Femur (tissue), 1 donor: ENCODE results near the gene NDUFAF3.

ENCODE experiments used
- DNase-seq: peaks from one replicate; pipeline ENCODE4 v3.0.0-alpha.2; 2017

NDUFAF3 gene

GRCh38 chr3:49019941-49020329 lies 2.0 kb upstream of the NDUFAF3 start:
- DNase-seq = no peak

GRCh38 chr3:49020330-49021212 lies 1.4 kb upstream of the NDUFAF3 start:
- peak; percentile 65 for DNase-seq

DNA sequence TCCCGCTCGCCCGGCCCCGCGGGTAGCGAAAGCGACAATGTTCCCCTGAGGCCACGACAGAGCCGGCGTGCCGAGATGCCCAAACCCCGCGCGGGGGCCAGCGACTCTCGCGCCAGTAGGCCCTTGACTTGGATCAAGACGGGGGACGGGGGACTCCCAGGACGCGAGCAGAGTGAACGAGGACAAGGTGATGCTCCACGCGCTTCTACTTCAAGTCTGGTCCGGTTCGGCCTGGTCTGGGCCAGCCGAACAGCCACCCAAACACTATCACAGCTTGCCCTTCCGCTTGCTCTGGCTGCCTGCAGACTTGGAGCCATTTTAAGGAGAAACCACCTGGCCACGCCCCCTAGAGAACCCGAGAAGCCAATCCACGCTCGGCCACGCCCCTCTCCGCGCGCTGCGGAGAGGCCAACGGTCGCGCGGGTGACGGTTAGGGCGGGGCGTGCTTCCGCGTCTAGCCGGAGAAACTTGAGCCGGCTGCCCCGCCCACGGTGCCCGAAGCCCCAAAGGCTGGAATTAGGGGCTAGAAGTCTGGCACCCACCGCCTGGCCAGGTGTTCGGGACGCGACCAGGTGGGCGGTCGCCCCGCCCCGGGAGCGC lies 608 bp upstream of the NDUFAF3 start:
- DNase-seq = peak; percentile 99

- DNase-seq = peak; percentile 41
Observed at GRCh38 chr3:49022688-49023171, 809 bp downstream of the NDUFAF3 start.

- no peak for DNase-seq
Observed at GRCh38 chr3:49023775-49024174, 1.9 kb downstream of the NDUFAF3 start.

- peak; percentile 18 for DNase-seq
Observed at GRCh38 chr3:49024449-49024848, 2.5 kb downstream of the NDUFAF3 start.

GRCh38 chr3:49025005-49025792 lies 3.3 kb downstream of the NDUFAF3 start:
- no peak for DNase-seq

DNA sequence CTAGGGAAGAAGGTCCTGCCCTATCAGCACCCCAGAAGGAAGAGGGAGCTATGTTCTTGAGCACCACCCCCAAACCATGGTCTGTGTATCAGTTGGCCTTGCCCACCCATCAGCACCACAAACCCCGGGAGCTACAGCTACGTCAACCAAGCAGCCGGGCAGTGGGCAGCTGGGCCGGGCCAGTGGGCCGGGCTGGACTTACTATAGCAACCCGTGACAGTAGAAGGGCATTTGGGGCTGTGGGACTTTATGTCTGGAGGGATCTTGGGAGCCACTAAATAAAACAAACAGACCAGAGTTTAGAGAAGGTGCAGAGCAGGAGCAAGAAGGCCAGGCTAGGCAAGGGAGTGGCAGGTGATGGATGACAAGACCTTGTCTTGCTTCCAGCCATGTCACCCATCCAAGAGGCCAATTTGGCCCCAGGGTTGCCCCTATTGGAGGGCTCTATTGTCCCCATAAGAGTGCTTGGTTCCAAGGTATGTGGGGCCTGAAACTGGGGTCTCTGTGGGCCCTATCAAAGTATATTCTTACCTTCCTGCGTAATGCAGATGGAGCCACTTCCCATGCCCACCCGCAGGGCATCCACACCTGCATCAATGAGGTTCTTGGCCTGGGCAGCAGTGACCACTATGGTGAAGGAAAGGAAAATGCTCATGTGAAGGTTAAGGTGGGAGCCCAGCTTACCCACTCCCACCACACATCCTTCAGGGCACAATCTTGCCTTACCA lies 4.0 kb downstream of the NDUFAF3 start:
- no peak for DNase-seq

- DNase-seq = no peak
Observed at GRCh38 chr3:49026536-49026935, 4.6 kb downstream of the NDUFAF3 start.

- DNase-seq = no peak
Observed at GRCh38 chr3:49027634-49028033, 5.7 kb downstream of the NDUFAF3 start.

GRCh38 chr3:49028298-49028672 lies 6.4 kb downstream of the NDUFAF3 start:
- DNase-seq = no peak

GRCh38 chr3:49028673-49029562 lies 7.0 kb downstream of the NDUFAF3 start, which contains the start of gene IMPDH2:
IMPDH2 (minus strand) TSS chr3:49029398; CDS start chr3:49029350, 48 bp downstream.
- DNase-seq = peak; percentile 97

DNA sequence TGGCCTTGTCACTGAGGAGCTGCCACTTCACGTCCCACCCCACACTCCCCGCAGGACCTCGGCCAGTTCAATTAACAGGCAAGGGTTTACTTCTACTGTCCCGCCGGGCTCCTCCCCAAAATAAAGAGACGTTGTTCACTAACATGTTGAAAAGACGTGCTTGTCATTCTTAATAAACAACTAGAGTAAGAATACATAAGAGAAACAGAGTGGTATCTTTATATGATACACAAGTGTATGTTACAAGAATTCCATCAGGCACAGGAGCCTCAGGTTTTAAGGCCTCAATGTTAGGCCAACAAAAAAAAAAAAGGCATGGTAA lies 7.6 kb downstream of the NDUFAF3 start:
- no peak for DNase-seq

GRCh38 chr3:49030321-49030720 lies 8.4 kb downstream of the NDUFAF3 start:
- DNase-seq = no peak

DNA sequence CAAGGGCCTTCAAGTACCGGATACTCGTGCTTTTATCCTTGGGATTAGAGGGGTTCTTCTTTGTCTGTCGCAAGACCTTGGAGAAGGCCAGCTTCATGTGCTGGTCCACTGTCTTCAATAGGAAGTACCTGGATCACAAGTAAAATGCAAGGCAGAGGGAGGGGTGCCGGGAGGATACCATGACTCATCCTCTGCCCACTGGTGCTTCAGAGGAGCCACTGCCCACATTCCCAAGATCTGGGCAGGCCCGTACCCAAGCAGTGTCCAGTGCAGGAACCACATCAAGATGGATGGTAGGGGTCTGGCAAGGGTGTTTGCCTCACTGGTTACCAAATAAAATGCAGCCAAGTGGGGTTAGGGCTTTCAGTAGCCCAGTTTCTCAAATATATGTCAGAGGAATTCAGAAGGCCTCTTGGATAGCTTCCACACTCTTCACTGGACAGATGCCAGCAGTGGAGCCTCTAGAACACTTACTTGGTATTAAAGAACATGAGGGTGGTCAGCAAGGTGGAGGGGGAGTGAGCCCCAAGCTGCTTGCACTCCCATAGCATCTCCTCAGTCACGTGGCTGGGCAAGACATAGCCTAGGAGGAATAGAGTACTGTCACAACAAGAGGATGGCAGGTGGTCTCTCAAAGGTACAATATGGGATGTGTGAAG lies 10.9 kb downstream of the NDUFAF3 start:
- DNase-seq = no peak

- no peak for DNase-seq
Observed at GRCh38 chr3:49034650-49035049, 12.7 kb downstream of the NDUFAF3 start.

GRCh38 chr3:49035281-49035680 lies 13.4 kb downstream of the NDUFAF3 start:
- no peak for DNase-seq

DNA sequence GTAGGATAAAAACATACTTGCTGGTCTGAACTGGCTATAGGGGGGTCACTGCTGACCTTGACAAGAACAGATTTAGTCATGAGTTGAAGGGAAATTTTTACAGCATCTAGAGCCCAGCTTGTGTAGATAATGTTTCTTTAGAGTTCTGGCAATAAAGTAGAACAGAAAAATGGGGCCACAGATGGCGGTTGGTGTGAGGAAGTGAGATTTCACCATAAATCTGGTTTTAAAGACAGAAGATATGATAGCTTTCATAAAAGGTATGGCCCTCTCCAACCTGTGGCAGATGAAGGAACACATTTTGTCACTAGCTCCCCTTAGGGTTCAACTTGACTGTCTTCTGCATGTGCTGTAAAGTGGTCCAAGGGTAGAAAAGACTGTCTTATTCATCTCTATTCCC lies 31.6 kb downstream of the NDUFAF3 start:
- no peak for DNase-seq

- DNase-seq = no peak
Observed at GRCh38 chr3:49054344-49054862, 32.5 kb downstream of the NDUFAF3 start.

- no peak for DNase-seq
Observed at GRCh38 chr3:49057268-49057667, 35.3 kb downstream of the NDUFAF3 start.

GRCh38 chr3:49058011-49058410 lies 36.1 kb downstream of the NDUFAF3 start:
- no peak for DNase-seq
